Activated T-helper 9 cell treated with anti-CD3 and anti-CD28 coated beads, Interleukin-2, amount 50 U/mL, for 16 hours (primary cell): ENCODE measurements around the gene GANAB.
"Not testable (repeated sequence)": the region's sequence is repeated elsewhere in the genome, so short reads cannot be mapped to it uniquely, and the experiment has no call there.

ENCODE experiments used
- DNase-seq: peaks from one replicate; pipeline ENCODE4 v3.0.0-alpha.2; 2020; ENCODE audit warnings: low read depth

GANAB gene

DNA sequence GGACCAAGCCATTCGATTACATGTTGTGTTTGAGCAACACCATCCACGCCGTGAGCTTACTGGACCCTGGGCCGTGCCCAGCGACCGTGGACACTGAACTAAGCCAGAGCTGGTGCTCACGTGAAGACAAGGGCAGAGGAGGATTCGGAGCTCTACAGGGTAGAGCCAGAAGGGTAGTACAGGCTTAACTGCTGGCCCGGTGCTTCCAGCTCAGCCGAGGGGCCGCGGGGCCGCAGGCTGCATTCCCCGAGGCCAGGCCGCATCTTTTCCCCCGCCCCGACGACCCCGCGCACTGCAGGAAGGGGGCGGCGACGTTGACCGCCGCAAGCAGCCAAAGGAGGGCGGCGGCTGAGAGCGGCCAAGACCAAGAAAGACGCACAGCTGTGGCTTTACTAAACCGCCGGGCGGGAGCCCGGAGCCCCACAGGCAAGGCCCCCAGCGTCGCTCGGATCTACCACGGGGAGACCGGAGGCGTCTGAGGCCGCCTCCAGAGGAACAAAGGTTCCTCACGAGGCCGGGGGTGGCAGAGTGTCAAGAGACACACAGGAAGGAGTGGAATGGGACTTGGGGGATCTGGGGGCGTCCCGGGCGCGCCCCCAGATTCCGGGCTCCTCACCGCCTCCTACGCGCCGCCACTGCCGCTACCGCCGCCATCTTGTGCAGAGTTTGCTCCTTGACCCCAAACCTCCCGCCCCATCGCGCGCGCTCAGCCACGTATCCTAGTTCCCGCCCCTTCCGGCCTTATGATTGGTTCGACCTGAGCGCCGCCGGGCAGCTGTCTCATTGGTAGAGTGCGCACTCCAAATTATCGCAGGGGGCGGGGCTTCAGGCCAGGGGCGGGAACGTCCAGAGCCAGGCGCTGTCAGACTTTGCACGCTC lies at the start of gene GANAB:
TSS of gene GANAB (minus strand) at position 668 of the 879 bp plus-strand sequence. CDS start at position 654, 14 bp downstream.
- DNase-seq, result peak; percentile 99

DNA sequence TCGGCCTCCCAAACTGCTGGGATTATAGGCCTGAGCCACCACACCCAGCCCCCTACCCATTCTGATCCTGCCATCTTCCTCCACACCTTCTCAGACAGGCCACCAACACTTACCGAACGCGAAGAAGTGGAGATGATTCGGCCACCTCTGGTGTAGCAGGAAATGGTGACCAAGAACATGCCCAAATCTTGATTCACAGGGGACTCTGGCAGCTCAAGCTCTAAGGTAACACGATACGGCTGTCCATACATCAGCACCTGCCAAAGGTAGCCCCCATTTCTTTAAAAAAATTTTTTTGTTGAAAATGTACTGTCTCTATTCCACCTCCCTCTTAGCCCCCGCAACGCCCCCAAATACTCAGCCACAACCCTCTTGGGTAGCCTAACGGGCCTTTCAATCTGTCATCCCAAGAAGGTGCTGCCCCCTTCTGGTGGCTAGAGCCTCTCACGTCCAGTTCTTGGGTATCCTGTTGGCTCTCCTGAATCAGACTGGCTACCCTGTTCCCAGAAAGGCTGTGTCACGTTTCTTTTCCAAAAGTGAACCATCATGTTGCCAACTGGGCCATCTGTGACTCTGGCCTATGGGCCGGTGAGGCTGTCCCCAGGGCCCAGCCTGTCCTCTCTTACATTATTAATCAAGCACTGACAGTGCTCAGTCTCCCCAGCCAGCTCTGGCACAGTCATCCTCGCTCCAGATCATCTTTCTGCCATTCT lies 48.2 kb upstream of the GANAB start:
- DNase-seq, result peak; percentile 57

DNA sequence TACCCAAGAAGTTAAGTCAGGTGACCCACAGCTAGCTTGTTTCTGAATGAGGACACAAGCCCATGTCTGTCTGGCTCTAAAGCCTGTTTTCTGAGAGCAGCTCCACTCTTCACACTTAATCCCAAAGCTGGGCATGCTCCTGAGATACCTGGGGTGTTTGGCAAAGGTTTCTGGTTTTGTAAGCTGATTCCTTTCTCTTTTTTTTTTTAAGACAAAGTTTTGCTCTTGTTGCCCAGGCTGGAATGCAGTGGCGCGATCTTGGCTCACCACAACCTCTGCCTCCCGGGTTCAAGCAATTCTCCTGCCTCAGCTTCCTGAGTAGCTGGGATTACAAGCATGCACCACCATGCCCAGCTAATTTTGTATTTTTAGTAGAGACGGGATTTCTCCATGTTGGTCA lies 47.2 kb upstream of the GANAB start:
- DNase-seq, result not testable (repeated sequence)

DNA sequence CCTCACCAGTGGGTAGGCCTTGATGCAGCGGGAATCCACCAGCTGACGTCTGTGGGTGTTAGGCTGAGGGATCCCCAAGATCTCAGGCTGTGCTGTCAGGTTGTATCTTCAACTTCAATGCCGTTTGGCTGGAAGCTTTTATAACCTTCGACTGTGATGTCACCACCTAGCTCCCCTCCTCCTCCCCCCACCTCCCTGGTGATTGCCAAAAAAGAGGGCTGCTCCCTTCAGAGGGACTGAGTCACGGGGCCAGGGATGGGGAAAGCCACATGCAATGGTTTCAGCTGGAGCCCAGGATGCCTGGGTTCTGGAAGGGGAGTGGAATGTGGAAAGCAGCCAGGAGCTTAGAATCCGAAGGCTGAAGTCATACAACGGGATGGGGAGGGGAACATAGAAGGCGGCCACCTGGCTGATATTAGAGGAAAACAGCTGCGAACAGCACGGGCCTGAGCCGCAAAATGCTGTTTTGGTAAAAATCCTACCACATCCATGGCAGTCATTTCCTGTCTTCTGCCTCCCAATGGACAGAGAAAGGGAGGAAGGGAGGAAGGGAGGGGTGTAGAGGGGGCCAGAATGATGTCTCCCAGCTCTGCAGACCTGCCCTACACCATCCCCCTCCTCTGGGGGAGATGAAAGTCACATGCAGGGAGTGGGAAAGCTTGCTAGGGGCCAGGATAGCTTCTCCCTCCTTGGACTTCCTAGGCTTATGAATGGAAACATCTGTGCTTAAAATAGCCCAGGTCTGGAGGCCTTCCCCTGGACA lies 43.2 kb upstream of the GANAB start, which contains the start of gene LRRN4CL:
TSS of gene LRRN4CL (minus strand) at position 110 of the 763 bp plus-strand sequence. CDS start 1,022 bp downstream, outside the sequence.
- no peak for DNase-seq

DNA sequence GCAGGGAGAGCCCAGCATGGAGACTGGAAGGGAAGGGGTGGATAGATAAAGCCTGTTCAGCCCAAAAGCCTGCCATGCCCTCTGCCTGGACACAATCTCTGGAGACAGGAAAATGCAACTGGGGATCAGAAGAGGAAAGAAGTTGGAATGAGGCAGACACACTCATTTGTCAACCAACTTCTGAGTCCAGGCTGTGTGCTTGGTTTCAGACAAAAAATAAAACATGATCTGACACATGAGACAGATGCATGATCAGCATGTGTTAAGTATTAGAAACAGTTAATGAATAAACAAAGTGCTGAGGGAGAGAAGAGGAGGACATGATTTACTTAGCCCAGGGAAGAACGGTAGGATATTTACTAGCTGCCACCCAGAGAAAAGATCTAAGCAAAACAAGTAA lies 42.1 kb upstream of the GANAB start:
- DNase-seq, result no peak

DNA sequence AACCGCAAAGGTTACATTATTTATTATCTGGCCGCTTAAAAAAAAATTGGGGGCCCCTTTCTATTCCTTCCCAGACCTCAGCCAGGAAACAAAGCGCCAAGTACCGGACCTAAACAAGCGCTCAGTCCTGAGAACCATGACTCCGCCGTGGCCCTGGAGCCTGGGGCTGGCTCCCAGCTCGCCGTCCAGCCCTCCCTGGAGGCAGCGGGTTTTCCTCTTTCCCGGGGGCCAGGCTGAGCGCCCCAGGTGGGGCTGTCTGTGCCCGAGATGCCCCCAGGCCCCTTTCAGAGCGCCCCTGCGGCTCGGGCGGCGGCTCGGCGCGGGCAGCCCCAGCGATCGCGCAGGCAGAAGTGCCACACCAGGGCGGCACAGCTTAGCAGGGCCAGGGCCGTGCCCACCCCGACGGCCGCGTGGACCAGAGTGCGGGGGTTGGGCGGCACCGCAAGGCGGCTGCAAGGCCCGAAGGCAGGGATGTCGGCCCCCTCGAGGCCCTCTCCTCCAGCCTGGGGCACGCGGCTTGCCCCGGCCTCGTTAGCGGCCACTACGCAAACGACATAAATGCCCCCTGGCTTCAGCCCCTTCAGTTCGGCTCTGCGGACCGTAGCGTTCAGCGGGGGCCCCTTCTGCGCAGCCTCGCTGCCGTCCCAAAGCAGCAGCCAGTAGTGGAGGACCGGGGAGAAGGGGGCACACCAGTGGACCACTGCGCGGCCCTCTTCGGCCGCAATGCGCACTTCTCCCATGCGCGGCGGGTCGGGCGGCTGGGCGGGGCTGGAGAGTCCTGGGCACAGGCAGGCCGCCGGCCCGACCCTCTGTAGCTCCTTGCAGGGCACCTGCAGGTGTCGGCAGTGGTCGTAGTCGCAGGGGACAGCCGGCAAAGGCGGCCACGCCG lies 41.3 kb upstream of the GANAB start:
- DNase-seq, result no peak

DNA sequence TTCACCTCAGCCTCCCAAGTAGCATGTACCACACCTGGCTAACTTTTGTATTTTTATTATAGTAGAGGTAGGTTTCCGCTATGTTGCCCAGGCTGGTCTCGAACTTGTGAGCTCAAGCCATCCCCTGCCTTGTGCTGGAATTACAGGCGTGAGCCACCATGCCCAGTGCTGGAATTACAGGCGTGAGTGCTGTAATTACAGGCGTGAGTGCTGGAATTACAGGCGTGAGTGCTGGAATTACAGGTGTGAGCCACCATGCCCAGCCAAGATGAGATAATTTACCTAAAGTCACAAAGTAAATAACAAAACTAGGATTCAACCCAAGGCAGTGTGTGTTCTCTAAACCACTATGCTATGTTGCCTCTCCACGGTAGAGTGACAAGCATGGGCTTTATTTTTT lies 36.1 kb upstream of the GANAB start:
- no peak for DNase-seq

DNA sequence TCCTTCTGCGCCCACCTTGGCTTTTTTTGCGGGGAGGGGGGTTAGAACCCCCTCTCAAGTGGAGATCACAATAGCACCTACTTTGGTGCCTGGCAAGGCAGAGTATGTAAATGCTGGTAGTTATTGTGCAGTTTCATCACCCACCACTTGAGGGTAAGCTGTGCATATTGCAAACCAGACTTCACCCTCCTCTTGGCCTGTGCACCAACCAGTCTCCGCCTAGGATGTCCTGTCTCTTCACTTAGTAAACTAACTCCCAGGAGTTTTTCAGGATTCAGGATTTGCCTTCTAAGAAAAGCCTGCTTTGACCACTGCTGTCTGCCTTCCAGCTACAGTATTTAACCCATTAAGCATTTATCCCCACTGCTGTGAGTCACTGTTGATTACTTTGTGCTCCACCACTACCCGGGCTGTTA lies 34.4 kb upstream of the GANAB start:
- DNase-seq, result no peak

DNA sequence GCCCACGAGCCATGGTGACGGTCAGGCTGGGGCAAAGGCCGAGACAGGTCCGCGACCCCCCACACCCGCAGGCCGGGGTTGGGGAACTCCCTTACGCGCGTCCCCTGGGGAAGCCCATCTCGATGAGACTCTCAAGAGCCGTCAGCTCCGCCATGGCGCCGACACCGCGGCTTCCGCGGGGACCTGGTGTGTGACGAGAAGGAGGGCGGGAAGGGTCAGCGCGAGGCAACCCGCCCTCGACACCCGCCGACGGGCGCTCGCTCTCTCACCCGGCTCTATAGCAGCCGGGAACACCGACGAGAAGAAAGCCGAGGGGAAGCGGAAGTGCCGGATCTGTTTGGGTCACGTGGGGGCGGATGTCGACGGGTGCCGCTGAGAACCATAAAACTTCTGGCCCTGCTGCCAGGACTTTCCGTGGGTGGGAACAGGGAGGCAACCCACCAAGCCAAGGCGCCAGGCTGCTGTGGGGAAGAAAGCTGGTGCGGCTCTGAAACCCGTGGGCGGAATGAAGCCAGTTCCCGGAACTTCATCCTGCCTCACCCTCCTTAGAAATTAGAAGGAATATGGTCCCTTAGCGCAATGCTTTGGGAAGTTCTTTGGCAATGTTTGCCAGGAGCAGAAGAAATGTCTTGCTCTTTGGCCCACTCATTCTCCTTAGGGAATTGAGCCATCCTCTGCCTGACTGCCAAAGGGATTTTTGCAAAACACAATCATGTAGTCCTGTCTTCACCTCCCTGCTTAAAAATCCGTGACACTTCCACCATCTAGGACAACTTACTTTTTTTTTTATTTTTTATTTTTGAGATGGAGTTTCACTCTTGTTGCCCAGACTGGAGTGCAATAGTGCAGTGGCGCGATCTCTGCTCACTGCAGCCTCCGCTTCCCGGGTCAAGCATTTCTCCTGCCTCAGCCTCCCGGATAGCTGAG lies 32.6 kb upstream of the GANAB start, which contains the start of gene UBXN1:
TSS of gene UBXN1 (minus strand) at position 304 of the 927 bp plus-strand sequence. CDS start at position 154, 150 bp downstream.
- peak; percentile 76 for DNase-seq

DNA sequence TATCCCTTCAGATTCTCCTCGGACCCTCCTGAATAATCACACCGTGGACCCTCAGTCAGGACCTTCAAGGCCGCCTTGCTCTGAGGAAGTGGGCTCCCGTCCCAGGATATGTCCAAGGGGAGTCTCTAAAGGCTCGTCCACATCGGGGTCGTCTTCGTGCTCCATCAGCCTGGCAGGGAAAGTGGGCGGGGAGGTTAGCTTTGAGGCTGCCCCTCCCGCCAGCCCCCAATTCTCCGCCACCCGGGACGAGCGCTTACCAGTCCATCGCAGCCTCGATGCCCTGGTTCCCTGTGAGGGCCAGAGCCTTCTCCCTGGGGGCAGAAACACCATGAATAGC lies 32.0 kb upstream of the GANAB start:
- no peak for DNase-seq

DNA sequence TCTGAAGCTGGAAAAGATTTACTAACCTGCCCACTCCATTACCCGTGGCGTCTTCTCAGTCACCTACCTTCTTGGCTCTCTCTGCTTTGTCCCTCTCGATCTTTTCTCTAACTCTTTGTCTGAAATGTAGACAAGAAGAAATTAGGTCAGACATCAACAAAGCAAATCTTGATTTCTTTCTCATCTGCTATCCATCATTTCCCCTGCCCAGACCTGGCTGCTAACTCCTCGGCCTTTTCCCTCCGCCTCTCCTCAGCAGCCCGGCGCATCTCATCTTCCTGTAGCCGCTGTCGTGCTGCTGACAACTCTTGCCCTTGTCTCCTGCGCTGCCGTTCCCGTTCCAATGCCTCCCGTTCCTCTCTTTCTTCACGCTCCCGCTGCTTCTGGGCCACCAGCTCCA lies 31.3 kb upstream of the GANAB start:
- no peak for DNase-seq

DNA sequence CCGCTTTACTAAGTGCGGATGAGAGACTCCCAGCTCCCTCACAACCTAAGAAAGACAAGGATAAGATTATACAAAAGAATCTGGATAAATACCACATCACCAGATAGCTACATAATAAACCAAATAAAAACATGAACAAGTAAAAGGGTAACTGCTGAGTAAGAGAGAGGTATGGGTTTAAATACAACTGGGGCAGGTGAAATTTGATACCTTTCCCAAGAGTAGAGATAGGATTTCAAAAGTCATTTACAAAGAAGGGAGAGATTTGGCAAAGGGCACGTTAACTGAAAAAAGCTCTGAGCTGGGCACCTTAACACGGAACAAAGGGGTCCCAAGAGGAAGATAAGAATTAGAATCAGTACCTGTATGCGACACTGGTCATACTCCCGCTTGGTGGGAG lies 30.7 kb upstream of the GANAB start:
- DNase-seq, result no peak

DNA sequence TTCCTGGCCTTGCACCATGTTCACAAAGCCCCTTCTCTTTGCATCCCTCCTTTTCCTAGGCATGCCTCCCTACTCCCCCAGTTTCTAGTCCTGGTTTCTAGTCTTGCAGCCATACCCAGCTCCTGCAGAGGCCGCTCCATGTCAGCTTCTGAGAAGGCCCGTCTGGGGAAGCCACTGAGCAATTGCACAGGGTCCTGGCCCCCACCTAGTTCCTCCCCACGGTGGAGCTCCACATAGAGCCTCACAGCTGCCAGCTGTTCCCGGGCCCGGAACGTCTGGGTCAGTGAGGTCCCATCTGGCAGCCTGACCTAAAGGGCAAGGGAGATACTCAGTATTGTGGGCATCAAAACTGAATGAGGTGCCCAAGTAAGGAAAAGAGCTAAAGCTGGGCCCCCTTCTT lies 30.3 kb upstream of the GANAB start:
- DNase-seq, result no peak

DNA sequence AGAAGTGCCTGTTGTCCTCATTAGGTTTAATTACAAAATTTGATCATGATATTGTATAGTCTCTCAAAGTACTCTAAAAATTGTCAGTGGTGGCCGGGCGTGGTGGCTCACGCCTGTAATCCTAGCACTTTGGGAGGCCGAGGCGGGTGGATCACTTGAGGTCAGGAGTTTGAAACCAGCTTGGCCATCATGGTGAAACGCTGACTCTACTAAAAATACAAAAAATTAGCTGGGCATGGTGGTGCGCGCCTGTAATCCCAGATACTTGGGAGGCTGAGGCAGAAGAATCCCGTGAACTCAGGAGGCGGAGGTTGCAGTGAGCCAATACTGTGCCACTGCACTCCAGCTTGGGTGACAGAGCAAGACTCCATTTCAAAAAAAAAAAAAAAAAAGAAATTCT lies 29.0 kb upstream of the GANAB start:
- DNase-seq, result not testable (repeated sequence)

DNA sequence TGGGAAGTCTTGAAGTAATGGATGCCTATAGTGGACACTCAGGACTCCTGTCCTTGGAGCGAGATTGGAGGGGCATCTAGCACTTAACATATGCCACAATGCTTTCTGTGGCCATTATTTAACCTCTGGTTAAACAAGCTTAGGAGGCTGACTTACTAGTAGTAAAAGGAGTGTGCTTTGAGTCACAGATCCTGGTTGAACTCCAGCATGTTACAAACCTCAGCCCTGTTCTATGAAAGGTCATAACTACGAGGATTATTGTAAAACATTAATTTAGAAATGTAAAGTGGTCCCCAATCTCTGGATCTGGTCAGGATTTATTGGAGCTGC lies 26.7 kb upstream of the GANAB start:
- DNase-seq, result no peak

DNA sequence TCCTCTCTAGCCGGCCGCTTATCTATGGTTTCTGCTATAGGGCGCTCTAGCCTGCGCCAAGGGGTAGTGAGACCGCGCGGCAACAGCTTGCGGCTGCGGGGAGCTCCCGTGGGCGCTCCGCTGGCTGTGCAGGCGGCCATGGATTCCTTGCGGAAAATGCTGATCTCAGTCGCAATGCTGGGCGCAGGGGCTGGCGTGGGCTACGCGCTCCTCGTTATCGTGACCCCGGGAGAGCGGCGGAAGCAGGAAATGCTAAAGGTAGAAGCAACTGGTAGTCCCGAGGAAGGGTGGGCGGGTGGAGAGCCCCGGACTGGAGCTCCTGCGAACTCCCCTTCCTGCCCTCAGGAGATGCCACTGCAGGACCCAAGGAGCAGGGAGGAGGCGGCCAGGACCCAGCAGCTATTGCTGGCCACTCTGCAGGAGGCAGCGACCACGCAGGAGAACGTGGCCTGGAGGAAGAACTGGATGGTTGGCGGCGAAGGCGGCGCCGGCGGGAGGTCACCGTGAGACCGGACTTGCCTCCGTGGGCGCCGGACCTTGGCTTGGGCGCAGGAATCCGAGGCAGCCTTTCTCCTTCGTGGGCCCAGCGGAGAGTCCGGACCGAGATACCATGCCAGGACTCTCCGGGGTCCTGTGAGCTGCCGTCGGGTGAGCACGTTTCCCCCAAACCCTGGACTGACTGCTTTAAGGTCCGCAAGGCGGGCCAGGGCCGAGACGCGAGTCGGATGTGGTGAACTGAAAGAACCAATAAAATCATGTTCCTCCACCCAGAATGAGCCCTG lies 25.4 kb upstream of the GANAB start, which contains the start of the genes LBHD1 and UQCC3:
TSS of gene LBHD1 (minus strand) at position 660 of the 782 bp plus-strand sequence. CDS start 2,236 bp downstream, outside the sequence.
TSS of gene UQCC3 (plus strand) at position 66 of the 782 bp plus-strand sequence. CDS start at position 139, 73 bp downstream.
- DNase-seq, result peak; percentile 54

DNA sequence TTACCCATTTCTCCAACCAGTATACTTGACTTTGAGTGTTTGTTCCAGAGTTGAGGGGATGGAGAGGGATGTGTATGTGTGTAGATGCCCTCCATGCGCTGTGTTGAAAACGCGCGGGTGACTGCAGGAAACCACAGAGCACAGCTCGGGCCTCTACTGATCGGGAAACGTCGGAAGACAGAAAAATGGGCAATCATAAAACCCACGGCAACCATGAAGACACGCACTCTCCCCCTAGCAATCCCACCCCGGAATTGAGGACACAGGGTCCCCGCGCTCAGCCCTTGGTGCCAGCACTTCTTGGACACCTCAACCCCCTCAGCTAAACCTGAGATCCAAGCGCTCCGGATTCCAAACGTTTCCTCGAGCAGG lies 24.8 kb upstream of the GANAB start:
- DNase-seq, result peak; percentile 24

DNA sequence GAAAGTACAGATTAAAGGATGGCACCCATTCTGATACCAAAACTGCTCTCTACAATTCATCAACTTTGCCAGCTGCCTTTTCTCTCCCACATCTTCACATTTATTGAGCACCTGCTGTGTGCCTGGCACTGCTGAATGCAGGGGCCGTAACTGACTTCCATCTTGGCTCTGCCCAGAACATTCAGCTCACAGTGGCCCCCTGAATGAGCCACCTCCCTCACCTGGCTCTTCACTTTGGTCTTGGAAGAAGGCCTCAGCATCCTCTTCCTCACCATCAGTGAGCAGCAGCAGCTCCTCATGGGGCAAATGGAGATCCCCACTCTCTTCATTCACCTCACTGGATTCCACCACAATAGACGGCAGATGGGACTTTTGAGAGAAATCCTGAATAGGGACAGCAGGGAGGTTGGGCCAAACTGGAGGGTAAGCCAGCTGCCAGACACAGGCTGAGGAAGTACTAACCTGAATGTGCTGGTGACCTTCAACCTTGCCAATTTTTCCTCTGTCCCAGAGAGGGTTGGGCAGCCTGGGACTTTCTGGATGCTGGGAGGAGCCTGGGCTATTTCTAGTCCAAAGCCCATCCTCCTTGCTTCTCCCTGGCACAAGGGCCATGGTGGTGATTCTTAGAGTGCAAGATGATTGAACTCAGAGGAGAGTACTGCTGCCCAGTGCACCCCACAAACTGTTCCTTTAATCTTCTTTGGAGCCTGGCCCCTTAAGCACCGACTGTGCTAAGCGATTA lies 23.2 kb upstream of the GANAB start:
- DNase-seq, result no peak

DNA sequence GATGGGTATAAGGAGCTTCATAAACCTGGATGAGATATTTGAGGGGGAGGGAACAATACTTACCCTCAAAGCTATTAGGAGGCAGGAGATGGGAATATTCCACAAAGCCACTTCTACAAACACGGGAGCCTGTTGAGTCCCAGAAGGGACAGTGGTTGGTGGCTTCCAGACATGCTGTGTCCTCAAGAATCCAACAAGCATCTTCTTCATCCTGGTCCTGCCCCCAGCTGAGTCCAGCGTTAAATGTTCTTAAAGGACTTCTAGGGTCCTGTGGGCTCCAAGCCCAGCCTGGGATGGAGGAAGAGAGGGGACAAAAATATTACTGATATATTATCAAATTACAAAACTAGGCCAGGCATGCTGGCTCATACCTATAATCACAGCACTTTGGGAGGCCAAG lies 21.0 kb upstream of the GANAB start:
- DNase-seq, result no peak
